HG02571 (cell line): ENCODE data around the gene CAPN7.
A peak's percentile ranks its signal among the peaks of the same experiment; 100 is the strongest.

Experiments
- ATAC-seq: cut with Tn5 transposase; IDR thresholded peaks from one replicate; pipeline ENCODE4 v1.9.1; 2021; ENCODE audit warnings: mild to moderate bottlenecking, moderate library complexity; ENCODE audit not compliant: unreplicated experiment

CAPN7 gene

GRCh38 chr3:15198686-15199085 lies 7.4 kb upstream of the CAPN7 start:
- ATAC-seq: no peak

GRCh38 chr3:15199493-15200105 lies 6.4 kb upstream of the CAPN7 start:
- ATAC-seq: no peak

- ATAC-seq: no peak
Measured at GRCh38 chr3:15204005-15204404, 2.0 kb upstream of the CAPN7 start.

GRCh38 chr3:15205482-15205933 lies 538 bp upstream of the CAPN7 start:
- ATAC-seq: no peak

GRCh38 chr3:15206662-15207576 lies 873 bp downstream of the CAPN7 start:
- peak; percentile 26 for ATAC-seq

GRCh38 chr3:15207836-15208504 lies 1.9 kb downstream of the CAPN7 start:
- ATAC-seq: no peak

- ATAC-seq: no peak
Measured at GRCh38 chr3:15211937-15212336, 5.9 kb downstream of the CAPN7 start.

GRCh38 chr3:15214758-15215157 lies 8.7 kb downstream of the CAPN7 start:
- ATAC-seq: no peak

GRCh38 chr3:15215996-15216395 lies 9.9 kb downstream of the CAPN7 start:
- ATAC-seq: no peak

- ATAC-seq: no peak
Measured at GRCh38 chr3:15216501-15216900, 10.5 kb downstream of the CAPN7 start.

- ATAC-seq: no peak
Measured at GRCh38 chr3:15217011-15217671, 11.1 kb downstream of the CAPN7 start.

- no peak for ATAC-seq
Measured at GRCh38 chr3:15217841-15218267, 11.8 kb downstream of the CAPN7 start.

- no peak for ATAC-seq
Measured at GRCh38 chr3:15218689-15219088, 12.6 kb downstream of the CAPN7 start.

GRCh38 chr3:15220056-15220455 lies 14.0 kb downstream of the CAPN7 start:
- no peak for ATAC-seq

- ATAC-seq: no peak
Measured at GRCh38 chr3:15220661-15221060, 14.6 kb downstream of the CAPN7 start.

- no peak for ATAC-seq
Measured at GRCh38 chr3:15221574-15222217, 15.7 kb downstream of the CAPN7 start.

- no peak for ATAC-seq
Measured at GRCh38 chr3:15223685-15224572, 17.9 kb downstream of the CAPN7 start.

- ATAC-seq: no peak
Measured at GRCh38 chr3:15228147-15228546, 22.1 kb downstream of the CAPN7 start.

- no peak for ATAC-seq
Measured at GRCh38 chr3:15229262-15229661, 23.2 kb downstream of the CAPN7 start.

GRCh38 chr3:15241341-15241740 lies 35.3 kb downstream of the CAPN7 start:
- ATAC-seq: no peak
